Stimulated activated CD8-positive, alpha-beta memory T cell treated with anti-CD3 and anti-CD28 coated beads, Interleukin-7, amount 100 ng/mL, for 48 hours (primary cell): ENCODE results near the gene HIKESHI.
A peak's percentile ranks its signal among the peaks of the same experiment; 100 is the strongest.
"Not testable (repeated sequence)": the region's sequence is repeated elsewhere in the genome, so short reads cannot be mapped to it uniquely, and the experiment has no call there.

Experiments used
- DNase-seq, 2 donors: peaks; one replicate each; pipeline ENCODE4 v3.0.0-alpha.2; 2020; ENCODE audit warnings: low read depth in 1 of 2; ENCODE audit errors: extremely low read depth in 1 of 2

HIKESHI gene

DNA sequence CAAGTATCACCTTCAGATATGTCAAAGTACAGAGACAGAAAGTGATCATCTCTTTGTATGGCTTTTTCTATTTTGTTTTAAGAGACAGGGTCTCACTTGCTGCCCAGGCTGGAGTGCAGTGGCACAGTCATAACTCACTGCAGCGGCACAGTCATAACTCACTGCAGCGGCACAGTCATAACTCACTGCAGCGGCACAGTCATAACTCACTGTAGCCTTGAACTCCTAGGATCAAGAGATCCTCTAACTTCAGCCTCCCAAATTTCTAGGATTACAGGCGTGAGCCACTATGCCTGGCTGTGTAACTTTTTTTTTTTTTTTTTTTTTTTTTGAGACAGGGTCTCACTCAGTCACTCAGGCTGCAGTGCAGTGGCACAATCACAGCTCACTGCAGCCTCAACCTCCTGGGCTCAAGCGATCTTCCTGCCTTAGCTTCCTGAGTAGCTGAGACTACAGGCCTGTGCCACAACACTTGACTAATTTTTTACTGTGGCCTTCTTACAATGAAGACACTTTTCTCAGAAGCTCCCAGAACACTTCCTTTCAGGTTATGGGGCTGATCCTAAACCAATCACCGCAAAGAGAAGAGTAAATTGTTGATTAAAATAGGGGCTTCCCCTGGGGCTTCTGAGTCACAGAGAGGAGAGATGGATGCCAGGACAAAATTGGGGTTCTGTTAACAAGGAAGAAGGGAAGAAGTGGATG lies 9.0 kb upstream of the HIKESHI start:
- DNase-seq: peak in 1 of 2 donors; percentile 66

DNA sequence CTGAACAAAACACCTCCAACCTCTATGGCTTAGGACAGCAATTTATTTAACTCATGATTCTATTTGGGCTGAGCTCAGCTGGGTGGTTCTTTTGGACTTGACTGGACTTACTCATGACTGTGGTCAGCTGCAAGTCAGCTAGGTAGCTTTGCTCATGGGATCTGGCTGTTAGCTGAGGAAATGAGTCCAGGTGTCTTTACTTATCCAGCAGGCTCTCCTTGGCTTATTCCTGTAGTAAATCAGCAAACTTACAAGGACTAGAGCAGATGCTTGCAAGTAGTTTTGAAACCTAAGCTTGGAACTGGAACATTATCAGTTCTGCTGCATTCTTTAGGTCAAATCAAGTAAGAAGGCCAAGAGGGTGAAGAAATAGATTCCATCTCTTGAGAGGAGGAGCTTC lies 8.0 kb upstream of the HIKESHI start:
- DNase-seq: no peak

DNA sequence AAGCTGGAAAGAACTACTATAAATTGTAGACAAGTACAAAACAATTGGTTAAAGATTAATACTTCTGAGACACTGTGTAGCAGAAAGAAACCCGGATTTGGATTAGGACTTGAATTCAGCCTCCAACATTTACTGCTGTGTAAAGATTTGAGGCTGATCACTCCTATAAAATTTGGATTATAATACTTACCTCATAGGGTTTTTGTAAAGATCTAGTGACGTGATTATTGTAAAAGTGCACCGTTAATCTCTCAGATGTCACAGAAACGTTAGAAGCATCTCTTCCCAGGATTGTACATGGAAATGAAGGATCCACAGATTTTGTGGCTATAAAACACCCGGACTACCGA lies 323 bp upstream of the HIKESHI start:
- DNase-seq: no peak

DNA sequence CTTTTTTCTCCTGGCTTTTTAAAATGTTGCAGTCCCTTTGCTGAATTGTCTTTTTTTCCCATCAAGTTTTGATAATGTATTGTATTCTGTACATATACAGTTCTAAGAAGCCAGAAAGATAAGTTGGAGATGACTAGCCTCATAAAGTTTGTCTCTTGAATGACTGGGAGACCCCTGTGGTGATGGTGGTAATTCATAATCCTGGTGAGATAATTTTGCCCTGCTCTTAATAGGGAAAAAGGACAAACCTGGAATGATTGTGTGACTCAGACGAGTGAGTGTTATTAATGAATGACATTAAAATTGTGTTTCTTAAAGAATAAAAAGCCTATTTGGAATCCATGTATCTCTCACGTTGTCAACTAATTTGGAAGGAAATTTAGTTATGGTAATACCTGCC lies 1.2 kb downstream of the HIKESHI start:
- DNase-seq: no peak

DNA sequence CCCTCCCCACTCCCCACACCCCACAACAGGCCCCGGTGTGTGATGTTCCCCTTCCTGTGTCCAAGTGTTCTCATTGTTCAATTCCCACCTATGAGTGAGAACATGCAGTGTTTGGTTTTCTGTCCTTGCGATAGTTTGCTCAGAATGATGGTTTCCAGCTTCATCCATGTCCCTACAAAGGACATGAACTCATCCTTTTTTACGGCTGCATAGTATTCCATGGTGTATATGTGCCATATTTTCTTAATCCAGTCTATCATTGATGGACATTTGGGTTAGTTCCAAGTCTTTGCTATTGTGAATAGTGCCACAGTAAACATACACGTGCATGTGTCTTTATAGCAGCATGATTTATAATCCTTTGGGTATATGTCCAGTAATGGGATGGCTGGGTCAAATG lies 6.7 kb downstream of the HIKESHI start:
- DNase-seq: not testable (repeated sequence)

DNA sequence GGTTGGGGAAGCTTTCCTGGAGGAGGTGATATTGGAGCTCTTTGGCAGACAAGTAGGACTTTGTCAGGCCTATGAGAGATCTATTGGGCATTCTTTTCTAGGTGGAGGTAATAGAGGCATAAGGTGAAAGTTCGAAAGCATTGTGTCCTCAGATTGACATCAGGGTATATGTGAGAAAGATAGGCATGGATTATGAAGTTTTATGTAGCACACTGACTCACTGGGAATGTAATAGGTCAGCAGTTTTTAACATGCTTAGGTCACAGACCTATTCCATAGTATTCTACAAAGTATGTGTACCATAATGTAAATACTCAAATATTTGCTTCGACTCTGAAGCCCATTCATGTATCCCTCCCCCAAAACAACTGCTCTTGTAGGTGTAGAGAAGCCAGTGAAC lies 11.8 kb downstream of the HIKESHI start:
- no peak for DNase-seq

DNA sequence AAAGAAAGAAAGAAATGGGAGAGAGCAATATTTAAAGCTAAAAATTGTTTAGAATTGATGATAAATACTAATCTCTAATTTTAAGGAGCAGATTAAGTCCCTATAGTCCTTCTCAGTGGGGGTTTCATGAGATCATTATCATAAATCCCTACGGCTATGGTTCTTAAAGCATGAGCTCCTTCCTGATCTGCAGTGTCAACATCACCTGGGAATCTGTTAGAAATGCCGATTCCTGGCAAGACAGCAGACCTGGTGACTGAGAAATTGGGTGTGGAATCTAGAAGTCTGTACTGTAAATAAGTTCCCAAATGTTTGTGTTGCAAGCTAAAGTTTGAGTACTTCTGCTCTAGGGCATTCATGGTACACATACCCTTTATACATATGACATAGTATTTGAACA lies 12.6 kb downstream of the HIKESHI start:
- DNase-seq: no peak

DNA sequence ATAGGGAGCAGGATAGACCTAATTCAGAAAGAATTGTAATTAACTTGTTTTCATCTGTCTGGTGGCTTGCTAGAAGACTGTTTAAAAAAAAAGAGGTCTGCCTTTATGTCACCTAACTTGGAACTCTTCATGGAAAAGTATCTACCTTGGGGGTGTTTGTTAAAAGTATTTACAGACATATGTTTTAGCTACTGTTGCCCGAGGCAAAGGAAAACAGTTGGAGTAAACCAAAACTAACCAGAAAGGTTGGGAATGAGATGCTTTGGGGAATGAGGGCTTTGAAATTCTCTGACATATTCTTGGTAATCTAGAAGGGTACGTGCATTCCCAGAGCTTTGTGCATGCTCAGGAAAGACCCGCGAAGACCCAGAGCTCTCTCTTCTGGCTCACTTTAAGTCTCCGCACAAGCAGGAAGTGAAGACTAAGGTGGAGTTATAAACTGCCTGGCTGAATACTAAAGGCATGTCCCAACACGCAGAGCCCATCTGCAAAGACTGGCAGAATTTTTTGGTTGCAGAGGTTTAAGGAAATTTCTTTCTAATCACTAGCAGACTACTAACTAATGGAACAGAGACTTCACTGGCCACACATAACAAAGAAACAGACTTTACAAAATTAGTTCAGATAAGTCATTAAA lies 33.2 kb downstream of the HIKESHI start:
- DNase-seq: no peak

DNA sequence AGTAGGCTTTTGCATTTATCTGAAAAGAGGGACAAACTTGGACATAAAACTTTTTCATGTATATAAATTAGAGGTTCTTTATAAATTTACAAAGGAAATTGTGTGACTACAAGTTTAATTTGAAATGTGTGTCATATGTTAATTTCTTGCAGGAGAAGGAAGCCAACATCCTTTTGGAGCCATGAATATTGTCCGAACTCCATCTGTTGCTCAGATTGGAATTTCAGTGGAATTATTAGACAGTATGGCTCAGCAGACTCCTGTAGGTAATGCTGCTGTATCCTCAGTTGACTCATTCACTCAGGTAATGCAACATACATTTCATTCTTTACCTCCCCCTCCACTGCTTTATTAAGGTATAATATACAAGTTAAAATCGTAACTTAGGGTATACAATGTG lies 35.2 kb downstream of the HIKESHI start:
- no peak for DNase-seq

DNA sequence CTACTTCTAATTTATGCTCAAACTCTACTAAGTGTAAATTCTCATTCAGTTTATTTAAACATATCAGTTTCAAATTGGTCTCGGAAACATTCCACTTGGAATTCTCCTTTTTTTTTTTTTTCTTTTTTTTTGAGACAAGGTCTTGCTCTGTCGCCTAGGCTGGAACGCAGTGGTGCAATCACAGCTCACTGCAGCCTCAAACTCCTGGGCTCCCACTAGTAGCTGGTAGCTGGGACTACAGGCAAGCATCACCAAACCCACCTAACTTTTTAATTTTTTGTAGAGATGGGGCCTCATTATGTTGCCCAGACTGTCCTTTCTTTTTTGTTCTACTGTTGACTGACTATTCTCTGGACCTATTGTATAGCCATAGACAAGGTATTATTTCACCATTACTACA lies 39.3 kb downstream of the HIKESHI start:
- no peak for DNase-seq

DNA sequence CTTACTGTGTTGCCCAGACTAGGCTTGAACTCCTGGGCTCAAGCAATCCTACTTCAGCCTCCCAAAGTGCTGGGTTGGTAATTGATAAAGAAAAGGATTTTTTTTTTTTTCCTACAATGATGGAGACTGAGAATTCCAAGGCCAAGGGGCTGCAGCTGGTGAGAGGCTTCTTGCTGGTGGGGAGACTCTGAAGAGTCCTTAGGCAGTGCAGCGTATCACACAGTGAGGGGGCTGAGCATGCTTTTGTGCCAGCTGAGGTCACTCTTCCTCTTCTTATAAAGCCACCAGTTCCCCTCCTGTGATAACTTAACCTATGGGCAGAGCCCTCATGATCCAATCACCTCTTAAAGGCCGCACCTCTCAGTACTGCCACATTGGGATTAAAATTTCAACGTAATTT lies 44.5 kb downstream of the HIKESHI start:
- DNase-seq: no peak

DNA sequence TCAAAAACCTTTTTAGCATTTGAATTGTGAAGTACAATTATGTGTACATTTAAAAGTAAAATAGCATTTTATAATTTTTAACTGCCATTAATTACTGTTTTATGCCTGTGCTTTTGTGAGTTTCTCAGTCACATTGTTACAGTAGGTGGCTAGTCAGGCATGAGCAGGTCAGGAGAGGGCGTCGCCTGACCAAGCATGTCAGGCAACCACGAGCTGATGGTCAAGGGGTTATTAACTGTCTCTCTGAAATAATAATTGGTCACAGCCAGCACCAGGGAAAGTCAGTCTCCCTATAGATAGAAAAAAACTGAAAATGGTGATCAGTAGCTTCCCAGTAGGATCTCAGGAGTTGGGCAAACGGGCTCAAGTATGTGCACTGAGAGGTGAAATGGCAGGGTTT lies 53.2 kb downstream of the HIKESHI start:
- DNase-seq: no peak

DNA sequence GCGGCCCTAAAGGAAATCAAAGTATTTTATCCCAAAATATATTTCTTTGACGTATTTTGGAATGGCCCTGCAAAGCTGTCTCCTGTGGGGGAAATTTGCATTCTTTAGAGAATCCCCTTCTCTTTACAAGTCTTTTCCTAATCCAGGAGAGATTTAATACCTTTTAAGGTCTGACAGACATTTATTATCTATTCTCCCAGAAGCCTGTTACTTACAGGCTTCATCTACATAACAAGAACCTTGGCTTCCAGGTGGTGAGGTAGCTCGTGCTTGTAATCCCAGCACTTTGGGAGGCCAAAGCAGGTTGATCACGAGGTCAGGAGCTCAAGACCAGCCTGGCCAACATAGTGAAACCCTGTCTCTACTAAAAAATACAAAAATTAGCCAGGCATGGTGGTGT lies 55.4 kb downstream of the HIKESHI start:
- DNase-seq: not testable (repeated sequence)

DNA sequence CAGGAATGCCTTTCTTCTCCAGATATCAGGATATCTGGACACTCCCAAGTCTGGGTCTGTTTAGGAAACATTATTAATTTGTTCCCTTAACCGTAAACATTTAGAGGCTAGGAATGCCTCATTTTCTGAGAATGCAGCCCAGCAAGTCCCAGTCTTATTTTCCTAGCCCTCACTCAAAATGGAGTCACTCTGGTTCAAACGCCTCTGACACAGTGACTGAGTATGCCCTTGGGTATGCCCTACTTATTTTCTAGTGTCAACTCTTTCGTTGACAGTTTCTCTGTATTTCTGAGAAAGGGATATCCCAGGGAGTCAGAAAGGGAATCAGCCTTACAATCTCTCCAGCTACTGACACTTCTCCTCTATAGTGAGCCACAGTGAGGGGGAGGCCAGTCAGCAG lies 56.7 kb downstream of the HIKESHI start:
- DNase-seq: no peak

DNA sequence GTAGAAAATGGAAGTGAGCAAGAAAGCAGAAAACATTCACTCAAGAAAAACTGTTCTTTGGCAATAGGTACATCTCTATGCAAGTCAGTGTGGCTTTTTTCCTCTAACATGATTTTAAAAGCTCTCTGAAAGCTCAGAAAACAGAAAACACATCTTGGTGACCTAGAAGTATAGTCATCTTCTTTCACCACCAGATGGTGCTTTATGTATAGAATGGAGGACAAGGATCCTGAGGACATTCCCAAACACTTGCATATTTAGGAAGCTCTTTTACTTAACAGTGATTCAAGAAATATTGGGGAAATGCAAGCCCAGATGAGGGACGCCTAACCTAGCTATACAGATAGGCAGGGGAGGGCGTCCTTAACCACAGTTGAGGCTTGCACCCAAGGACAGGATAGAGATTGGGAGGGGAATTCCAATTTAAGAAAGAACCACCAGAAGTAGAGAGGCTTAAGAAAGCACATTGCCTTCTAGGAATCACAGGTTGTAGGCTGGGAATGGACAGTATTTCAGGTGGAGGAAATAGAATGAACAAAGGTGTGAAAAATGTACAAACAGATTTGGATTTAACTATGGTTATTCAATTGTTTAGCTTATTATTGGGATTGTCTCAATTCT lies 58.8 kb downstream of the HIKESHI start:
- DNase-seq: no peak

DNA sequence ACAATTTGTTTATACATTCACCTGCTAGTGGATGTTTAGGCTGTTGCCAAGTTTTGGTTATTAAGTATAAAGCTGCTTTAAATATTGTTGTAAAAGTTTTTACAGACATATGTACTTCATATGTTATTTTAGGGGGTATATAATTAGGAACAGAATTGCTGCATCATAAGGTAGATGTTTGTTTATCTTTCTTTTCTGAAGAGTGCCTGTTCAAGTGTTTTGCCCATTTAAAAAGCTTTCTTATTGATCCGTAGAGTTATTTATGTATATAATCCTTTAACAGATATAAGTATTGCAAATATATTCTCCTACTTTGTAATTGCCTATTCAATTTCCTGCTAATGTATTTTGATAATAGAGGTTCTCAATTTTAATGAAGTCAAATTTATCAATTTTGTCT lies 61.4 kb downstream of the HIKESHI start:
- no peak for DNase-seq

DNA sequence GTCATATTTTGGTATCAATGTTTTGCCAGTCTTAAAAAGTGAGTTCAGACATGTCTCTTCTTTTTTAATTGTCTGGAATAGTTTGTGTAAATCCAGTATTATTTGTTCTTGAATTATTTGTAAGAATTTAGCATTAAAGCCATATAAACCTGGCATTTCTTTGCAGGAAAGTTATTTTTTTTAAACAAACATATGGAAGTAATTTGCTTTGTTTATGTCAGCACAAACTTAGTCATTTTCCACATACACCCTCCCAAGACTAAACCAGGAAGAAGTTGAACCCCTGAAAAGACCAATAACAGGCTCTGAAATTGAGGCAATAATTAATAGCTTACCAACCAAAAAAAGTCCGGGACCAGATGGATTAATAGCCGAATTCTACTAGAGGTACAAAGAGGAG lies 63.5 kb downstream of the HIKESHI start:
- DNase-seq: no peak

DNA sequence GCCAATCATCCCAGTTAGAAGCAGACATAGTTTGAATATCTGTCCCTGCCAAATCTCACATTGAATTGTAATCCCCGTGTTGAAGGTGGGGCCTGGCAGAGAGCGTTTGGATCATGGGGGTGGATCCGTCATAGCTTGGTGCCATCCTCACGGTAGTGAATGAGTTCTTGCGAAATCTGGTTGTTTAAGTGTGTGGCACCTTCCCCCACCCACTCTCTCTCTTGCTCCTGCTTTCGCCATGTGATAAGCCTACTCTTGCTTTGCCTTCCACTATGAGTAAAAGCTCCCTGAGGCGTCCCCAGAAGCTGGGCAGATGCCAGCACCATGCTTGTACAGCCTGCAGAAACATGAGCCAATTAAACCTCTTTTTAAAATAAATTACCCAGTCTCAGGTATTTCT lies 67.6 kb downstream of the HIKESHI start:
- no peak for DNase-seq

DNA sequence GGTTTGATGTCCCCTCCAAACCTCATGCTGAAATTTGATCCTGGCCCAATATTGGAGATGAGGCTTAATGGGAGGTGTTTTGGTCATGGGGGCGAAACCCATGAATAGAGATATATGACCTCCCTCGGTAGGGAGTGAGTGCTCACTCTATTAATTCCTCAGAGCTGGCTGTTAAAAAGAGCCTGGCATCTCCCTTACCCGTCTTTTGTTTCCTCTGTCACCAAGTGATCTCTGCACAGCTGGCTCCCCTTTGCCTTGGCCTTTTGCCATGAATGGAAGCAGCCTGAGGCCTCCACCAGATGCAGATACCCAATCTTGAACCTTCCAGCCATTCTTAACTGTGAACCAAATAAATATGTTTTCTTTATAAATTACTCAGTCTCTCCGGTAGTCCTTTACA lies 68.1 kb downstream of the HIKESHI start:
- no peak for DNase-seq

DNA sequence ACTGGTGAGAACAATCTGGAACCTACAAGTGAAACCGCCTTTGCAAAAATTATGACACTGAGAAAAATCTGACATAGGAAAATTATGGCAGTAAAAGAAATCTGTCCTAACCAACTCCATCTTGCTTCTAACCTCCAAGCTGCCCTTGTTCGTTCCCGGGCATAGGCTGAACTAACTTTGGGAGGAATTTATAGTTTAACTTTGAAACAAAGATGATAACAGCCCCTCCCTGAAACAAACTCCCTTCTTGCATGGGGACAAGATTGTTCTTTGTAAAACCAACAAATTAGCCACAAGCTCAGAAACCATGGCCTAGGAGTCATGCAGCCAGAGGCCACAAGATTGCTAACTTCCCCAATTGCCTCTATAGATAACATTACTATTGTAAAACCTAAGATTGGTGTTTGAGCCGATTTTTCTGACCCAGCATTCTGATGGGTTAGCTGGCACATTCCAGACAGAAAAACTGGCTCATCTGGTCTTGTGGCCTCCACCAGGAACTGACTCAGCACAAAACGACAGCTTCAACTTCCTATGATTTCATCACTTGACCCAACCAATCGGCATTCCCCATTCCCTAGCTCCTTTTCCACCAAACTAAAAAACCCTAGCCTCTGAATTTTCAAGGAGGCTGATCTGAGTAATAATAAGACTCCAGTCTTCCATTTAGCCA lies 69.0 kb downstream of the HIKESHI start:
- DNase-seq: no peak

DNA sequence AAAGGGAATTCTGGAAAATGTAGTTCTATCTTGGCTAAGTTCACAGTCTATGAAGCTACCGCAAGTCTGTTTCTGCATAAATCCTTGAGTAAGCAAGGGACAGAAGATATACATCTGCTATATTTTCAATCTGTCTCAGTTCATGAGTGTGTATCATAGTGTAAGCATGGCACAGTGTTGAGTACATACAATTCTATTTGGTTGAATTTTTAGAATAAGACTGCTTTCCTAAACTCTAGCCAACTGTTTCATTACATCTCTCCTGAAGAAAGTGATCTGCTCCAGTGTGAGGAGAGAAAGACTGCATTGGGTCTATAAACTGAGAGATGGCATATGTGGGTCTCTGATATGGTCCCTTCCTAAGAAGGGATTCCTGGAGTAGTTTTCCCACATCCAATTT lies 70.0 kb downstream of the HIKESHI start:
- no peak for DNase-seq

DNA sequence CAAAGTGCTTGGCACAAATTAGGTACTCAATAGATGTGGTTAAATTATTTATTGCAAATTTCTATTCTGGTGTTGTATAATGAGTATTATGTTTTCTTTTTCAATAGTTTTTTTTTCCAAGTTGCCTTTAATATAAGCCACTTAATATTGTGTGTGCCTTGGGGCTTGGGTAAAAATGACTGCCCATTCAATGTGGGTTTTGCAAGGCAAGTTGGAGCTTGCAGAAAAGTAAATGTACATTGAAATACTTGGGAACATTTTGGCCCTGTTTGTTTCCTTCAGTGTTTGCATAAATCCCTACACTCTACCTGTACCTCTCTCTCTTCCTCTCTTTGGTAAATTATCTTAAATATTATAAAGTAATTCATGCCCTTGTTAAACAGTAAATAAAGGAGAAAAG lies 70.5 kb downstream of the HIKESHI start:
- no peak for DNase-seq
